KG1 (cell line): ENCODE results near the gene VKORC1.

Experiments used
- DNase-seq: peaks from one replicate; lab custom pipeline; 2025; lab: John Stamatoyannopoulos, UW

The VKORC1 gene

DNA sequence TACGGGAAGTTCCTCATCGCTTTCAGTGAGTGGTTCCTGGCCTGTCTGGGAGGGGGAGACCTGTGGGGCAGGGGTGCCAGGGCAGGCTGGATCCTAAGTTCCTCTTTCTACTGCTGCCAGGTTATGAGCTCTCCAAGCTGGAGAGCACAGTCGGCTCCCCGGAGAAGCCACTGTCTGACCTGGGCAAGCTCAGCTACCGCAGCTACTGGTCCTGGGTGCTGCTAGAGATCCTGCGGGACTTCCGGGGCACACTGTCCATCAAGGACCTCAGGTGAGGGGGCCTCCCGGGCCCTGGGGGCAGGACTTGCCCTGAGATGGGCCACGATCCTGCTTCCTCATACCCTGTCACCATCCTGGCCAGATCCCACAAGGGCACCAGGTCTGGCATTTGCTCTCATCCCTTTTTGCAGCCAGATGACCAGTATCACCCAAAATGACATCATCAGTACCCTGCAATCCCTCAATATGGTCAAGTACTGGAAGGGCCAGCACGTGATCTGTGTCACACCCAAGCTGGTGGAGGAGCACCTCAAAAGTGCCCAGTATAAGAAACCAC lies 35.8 kb upstream of the VKORC1 start:
- no peak for DNase-seq

DNA sequence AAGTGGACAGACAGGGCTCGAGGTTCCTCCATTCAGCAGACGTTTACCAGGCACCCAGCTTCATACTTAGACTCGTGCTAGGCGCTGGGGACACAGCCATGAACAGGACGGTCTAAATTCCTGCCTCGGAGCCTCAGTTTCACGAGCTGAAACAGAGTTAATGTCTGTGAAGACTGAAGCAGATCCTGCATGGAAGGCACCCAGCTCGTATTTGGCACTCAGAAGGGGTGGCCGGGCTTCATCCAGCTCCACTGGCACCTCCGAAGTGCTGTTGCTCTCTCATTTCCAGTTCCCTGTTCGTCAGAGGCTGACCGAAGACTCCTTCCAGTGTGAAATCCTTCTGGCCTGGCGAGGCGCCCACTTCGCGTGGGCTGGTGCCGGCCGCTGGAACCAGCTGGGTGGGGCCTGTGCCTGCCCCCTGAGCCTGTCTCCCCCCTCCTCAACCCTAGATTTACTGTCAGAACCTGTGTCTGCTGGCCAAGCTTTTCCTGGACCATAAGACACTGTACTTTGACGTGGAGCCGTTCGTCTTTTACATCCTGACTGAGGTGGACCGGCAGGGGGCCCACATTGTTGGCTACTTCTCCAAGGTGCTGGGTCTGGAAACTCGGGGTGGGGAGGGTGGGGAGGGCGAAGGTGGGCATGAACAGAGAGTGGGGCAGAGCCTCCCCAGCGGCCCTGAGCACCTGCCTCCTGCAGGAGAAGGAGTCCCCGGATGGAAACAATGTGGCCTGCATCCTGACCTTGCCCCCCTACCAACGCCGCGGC lies 35.2 kb upstream of the VKORC1 start:
- no peak for DNase-seq

DNA sequence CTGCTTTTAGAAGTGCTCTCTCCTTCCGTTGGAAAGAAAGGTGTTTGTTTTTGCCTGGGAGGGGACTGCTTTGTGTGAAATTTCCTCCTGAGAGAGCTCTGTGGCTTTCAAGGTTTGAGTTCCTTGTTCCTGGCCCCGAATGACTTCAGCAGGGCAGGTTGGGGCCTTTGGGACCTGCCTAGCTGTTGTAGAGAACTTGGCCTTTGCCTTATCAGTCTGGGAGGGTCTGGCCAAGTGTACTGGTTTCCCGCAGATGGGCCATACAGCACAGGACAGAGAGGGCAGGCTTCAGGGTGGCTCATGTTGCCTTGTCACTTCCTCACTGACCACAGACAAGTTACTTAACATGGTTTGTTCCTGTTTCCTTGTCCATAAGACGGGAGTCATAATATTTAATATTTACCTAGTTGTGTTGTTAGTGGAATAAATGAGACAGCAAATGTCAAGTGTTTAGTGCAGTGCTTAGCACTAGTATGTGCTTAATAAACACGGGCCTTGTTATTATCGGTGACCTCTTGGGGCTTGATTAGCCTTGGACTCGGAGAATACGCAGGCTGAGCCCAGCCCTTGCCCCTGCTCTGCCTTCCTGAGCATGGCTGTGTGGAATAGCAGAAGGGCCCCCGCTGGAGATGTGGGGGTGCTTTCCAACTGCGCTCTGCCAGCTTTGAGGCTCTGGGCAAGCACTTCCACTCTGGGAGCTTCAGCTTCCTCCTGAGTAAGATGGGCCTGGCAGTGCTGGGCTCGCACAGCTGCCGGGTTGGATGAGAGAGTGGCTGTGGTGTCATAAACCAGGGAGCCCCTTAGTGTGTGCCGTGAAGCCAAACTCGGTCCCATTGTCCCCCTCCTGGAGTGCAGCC lies 34.3 kb upstream of the VKORC1 start:
- peak; percentile 29 for DNase-seq

DNA sequence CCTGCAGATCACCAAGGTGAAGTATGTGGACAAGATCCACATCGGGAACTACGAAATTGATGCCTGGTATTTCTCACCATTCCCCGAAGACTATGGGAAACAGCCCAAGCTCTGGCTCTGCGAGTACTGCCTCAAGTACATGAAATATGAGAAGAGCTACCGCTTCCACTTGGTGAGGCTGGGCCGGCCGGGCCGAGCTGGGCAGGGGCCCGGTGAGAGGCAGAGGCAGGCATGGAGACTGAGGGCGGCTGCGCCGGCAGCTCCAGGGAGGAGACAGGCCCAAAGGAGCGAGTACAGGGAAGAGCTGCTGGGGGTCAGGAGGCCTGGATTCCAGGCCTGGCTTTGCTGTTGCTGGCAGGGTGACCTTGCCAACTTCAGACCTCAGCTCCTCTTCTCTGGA lies 32.6 kb upstream of the VKORC1 start:
- DNase-seq, result no peak

DNA sequence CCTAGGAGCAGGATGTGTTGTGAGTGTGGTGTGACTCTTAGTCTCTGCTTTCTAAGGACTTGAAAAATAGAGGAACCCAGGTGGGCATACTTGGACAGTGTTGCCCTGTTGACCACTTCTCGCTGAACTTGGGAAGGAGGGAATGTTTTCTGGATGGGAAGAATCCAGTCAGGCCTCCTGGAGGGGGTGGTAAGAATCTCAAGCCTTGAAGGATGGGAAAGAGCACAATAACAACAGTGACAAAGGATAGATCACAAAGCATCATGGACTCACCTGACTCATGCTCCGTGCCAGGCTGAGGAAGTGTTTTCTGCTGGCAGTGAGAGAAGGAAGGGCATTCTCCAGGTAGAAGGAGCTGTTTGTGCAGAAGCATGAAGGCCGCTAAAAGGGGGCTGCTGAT lies 31.2 kb upstream of the VKORC1 start:
- DNase-seq, result no peak

DNA sequence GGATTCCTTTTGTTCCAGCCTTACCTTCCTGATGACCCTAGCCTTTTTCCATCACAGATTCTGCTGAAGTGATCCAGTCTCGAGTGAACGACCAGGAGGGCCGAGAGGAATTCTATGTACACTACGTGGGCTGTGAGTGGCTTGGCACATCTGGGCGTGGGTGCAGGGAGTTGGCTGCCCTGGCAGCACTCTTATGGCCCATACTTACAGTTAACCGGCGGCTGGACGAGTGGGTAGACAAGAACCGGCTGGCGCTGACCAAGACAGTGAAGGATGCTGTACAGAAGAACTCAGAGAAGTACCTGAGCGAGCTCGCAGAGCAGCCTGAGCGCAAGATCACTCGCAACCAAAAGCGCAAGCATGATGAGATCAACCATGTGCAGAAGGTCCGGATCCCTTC lies 25.5 kb upstream of the VKORC1 start:
- no peak for DNase-seq

DNA sequence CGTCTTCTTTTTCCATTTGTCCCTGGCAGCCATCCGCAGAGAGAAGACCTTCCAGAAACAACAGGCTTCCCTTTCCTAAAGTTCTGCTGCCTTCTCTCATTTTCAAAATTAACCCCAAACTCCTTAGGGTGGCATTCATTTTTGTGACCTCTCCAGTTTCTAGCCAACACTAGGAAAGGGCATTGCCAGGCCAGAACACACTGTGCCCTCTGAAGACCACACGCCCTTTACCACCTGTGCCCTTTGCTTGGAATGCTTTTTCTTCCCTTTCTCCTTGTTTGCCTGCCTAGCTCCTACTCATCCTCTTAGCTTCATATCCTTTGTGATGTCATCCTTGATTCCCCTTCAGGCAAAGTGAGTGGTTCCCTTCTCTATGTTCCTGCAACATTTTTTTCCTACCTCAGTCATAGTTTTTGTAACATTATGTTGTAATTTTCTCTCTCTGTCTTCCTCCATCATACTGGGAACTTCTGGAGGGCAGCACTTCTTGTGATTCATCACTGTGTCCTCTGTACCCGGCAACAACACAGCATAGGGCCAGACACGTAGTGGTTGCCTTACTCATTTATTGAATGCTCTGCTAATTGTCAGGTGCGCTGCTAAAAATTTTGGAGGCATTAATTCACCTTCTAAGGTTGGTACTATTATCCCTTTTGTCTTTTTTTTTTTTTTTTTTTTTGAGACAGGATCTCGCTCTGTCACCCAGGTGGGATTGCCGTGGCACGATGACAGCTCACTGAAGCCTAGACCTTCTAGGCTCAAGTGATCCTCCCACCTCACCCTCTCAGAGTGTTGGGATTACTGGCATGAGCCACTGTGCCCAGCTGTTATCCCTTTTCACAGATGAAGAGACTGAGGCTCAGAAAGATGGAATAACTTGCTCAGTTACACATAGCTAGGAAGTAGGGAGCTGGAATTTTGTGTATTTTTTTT lies 23.9 kb upstream of the VKORC1 start:
- DNase-seq, result no peak

DNA sequence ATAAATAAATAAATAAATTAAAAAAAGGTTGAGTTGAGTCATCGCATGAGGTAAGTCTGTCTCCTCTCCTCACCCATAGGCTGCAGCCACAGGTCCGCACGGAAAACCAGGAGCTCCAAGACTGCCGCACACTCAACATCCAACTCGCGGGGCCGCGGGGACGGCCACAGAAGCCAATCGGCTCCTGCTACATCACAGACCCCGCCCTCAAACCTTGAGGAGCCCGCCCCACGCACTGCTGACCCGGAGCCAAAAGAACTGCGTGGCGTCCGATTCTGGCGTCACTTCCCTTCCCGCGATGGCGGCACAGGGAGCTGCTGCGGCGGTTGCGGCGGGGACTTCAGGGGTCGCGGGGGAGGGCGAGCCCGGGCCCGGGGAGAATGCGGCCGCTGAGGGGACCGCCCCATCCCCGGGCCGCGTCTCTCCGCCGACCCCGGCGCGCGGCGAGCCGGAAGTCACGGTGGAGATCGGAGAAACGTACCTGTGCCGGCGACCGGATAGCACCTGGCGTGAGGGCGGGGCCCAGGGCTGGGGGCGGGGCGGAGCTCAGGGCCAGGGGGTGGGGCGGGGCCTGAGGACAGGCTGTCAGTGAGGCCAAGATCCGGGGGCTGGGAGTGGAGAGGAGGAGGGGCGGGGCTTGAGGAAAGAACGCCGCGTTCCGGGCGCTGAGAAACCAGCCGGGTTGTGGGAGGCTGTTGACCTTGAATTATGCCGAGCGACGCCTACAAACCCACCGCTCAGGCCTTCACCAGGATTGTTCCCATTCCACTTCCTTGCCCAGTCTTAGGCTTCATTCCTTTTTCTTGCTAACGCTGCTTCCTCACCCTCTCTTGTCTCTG lies 23.0 kb upstream of the VKORC1 start, which contains the start of gene KAT8:
KAT8 (plus strand) TSS at position 281 of the 839 bp plus-strand sequence; CDS start at position 299, 18 bp downstream.
- DNase-seq, result peak; percentile 93

DNA sequence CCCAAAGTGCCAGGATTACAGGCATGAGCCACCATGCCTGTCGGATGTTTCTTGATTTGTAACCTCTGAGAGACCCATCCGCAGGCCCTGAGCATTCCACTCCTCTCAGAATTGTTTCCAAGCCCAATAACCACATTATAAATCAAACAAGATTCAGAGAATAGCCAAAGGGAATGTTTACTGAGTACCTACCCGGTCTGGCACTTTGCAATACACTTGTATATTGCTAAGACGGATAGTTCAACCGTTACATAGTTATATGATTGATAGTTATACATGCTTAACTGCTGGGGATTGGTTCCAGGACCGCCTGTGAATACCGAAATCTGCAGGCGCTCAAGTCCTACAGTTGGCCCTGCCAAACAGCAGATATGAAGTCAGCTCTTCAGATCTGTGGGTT lies 19.9 kb upstream of the VKORC1 start:
- DNase-seq, result no peak

DNA sequence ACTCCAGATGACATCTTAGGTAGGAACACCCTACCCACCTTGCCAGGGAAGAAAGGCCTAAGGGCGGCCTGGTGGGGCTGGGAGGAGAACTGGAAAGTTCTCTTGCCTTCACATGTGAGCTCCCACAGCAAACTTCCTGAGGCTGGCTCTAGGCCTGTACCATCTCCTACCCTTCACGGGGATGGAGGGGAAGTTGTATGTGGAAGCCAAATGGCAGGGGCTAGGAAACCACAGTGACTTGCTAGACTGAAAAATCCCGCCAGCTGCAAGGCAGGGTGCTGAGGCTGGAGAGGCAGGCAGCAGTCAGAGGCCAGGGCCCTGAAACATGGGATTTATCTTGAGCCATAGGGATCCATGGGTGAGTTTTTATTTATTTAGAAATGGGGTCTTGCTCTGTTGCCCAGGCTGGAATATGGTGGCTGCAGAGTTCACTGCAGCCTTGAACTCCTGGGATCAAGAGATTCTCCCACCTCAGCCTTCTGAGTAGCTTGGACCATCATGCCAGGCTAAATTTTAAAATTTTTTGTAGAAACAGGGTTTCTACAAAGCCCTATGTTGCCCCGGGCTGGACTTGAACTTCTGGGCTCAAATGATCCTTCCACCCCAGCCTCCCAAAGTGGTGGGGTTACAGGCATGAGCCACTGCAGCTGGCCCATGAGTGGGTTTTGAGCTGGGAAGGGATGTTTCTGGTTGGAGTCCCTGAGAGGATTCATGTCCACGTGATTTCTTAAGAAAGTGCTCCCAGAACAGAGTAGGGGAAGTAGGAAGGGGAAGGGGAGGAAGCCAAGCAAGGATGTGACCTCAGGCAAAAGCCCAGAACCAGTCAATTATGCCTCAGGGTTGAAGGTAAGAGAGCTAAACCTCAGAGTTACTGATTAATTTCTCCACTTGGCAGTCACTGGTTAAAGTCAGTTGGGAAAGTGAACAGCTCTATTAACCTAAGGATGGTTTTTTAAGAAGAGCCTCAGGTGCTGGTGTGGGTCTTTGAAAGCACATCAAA lies 18.8 kb upstream of the VKORC1 start:
- DNase-seq, result no peak

DNA sequence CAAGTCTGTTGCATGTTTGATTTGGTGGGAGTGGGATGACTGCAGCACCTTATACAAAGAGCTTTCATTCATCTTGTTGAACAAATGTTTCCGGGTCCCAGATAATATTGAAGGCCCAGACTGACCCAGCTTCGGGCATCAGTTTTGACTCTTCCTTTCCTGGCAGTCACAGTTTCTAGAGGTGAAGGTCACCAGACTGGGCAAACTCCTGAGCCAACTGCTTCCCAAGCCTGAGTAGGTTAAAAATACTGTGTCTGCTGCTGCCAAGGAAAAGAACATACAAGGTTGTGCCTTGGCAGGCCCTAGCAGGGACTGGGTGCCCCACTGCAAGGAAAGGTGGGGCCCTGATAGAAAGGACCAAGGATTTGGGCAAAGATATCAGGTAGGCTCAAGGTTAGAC lies 18.1 kb upstream of the VKORC1 start:
- no peak for DNase-seq

DNA sequence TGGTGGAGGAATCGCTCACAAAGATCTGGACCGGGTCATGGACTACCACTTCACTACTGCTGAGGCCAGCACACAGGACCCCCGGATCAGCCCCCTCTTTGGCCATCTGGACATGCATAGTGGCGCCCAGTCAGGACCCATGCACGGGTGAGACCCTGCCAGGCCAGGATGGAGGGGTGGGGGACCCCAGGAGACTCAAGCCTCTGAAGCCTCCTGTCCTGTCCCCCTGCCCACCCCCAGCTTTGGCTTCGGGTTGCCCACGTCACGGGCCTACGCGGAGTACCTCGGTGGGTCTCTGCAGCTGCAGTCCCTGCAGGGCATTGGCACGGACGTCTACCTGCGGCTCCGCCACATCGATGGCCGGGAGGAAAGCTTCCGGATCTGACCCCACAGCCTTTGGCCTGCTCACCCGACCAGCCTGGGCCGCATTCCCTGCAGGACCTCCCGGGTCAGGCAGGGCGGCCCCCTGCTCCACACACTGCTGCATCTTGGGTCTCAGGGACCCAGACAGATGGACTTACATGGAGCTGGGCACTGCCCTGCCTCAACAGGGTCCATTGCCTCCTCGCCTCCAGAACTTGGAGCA lies 17.4 kb upstream of the VKORC1 start:
- no peak for DNase-seq

DNA sequence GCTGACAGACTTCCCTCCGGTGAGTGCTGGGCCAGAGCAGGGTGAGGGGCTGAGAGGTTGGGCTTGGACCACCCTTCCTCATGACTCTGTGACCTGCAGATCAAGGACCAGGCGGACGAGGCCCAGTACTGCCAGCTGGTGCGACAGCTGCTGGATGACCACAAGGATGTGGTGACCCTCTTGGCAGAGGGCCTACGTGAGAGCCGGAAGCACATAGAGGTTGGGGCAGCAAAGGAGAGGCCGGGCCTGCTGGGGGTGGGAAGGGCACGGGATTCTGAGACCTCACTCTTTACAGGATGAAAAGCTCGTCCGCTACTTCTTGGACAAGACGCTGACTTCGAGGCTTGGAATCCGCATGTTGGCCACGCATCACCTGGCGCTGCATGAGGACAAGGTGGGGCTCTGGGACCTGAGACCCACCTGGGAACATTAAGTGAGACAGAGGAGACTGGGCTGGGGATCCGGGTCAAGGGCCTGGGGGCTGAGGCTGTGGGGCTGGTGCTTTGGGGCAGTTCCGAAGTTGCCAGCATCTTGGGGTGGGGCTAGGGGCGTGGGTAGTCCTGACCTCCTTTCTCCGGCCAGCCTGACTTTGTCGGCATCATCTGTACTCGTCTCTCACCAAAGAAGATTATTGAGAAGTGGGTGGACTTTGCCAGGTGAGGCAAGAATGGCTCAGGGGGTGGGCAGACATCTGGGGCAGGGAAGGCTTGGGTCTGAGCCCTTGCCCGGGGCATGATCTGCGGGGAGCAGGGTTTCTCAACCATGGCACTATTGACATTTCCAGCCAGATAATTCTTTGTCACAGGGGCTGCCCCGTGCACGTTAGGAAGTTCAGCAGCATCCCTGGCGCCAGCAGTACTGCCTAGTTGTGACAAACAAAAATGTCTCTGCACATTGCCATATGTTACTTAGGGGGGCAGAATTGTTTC lies 15.8 kb upstream of the VKORC1 start:
- DNase-seq, result no peak

DNA sequence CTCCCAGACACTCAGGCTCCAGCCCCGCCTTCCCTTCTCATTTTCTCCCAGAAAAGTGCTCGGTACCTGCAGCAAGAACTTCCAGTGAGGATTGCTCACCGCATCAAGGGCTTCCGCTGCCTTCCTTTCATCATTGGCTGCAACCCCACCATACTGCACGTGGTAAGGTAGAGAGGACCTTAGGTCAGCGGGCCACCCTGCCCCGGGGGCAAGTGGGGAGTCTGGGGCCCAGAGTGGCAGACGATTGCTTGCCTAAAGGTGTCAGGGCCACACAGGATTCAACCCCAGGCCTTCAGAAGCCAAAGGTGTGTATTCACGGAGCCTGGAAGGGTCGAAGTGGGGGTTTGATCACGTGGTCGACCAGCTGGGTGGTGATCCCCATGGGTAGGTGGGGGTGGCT lies 15.0 kb upstream of the VKORC1 start:
- no peak for DNase-seq

DNA sequence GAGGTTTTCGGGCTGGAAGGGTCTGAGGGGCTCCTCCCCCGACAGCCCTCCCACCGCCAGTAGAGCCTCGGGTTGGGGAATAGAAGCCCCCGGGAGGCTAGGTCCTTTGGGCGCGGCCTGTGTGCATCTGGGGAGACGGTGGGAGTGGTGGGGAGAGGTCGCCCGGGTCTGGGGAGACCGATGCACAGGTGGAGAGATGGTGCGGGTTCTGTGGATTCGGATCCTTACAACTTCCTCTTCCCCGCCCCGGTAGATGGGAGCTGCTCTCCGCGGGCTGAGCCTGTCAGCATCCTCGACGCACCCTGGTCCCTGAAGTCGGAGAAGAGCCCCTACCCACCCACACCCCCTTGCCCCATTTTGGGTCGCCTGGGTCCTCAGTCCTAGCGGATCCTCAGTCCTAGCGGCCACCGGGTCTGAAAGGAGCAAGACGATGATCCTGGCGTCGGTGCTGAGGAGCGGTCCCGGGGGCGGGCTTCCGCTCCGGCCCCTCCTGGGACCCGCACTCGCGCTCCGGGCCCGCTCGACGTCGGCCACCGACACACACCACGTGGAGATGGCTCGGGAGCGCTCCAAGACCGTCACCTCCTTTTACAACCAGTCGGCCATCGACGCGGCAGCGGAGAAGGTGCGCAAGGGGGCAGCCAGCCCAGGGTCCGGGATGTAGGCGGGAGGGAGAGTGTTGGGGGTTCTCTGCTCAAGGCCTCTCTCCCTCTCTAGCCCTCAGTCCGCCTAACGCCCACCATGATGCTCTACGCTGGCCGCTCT lies 14.4 kb upstream of the VKORC1 start:
- no peak for DNase-seq

DNA sequence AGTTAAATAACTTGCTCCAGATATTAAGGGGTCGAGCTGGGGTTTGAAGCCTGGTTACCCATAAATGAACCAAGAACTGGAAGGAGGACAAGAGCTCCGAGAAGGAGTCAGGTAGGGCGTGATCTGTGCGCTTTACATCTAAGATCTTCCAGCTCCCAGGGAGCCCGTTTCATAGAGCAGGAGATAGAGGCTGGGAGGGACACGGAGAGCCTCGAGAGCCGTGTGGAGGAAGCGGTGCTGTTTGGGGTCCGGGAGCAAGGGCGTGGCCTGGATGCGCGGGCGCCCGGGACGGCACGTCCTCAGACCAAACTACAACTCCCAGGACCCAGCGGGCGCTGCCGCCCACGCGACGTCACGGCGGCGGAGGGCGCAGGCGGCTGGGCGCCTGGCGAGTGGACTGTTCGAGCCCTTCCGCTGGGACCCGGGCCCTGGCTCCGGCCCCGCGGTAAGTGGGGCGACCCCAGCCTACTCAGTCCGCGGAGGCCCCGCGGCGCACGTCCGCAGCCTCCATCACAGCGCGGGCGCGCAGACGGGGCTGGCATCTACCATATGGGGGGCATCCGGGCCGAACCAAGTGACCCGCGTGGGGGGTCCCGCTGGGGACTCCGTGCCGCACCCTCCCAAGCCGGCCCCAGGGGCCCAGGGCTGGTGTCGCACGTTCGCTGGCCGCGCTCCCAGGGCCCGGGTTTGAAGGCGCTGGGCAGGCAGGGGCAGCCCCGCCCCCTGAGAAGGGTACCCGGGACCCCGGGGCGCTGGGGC lies 13.6 kb upstream of the VKORC1 start, which contains the start of gene BCKDK:
BCKDK (plus strand) TSS at position 352 of the 759 bp plus-strand sequence. CDS start 838 bp downstream, outside the sequence.
- peak; percentile 14 for DNase-seq
